Natural killer cell (primary cell): Measurements from ENCODE around the gene ZNF595. TPM values are rescaled to one million over a fixed set of nuclear protein-coding genes. Genes with fewer than 3 reads are reported as not detected.
A peak's percentile ranks its signal among the peaks of the same experiment; 100 is the strongest.

Experiments
- ATAC-seq, 3 donors: fragments of 150-1000 bp in 2 of 3; fragments of 200-7000 bp in 1 of 3; cut with Tn5 transposase; 1 replicate in 1 of 3; 2 replicates in 2 of 3; pipeline ENCODE4 v1.10.0; 2021; ENCODE audit warnings: mild to moderate bottlenecking in 2 of 3, moderate library complexity in 2 of 3
- DNase-seq, 2 donors: peaks; one replicate each; pipeline versions ENCODE4 v3.0.0 to v3.0.0-alpha.2; 2013 to 2021; ENCODE audit warnings: mixed read lengths in 1 of 2
- H3K27ac ChIP-seq: one replicate; pipeline ENCODE4 v1.5.1; 2013; ENCODE audit warnings: mild to moderate bottlenecking, low read length
- H3K27me3 ChIP-seq: one replicate; pipeline ENCODE4 v1.6.1; 2013; ENCODE audit warnings: low read length; ENCODE audit not compliant: control insufficient read depth, insufficient read depth
- H3K36me3 ChIP-seq: one replicate; pipeline ENCODE4 v1.6.1; 2013; ENCODE audit warnings: low read length; ENCODE audit not compliant: control insufficient read depth, insufficient read depth
- H3K4me1 ChIP-seq: one replicate; pipeline ENCODE4 v1.6.1; 2013; ENCODE audit warnings: low read length; ENCODE audit not compliant: control insufficient read depth, insufficient read depth
- H3K4me3 ChIP-seq: one replicate; pipeline ENCODE4 v1.5.1; 2013; ENCODE audit warnings: low read length
- H3K9me3 ChIP-seq: one replicate; pipeline ENCODE4 v1.6.1; 2013; ENCODE audit warnings: low read length; ENCODE audit not compliant: control insufficient read depth, insufficient read depth
- H3K27ac Mint-ChIP-seq, 2 donors: one replicate each; pipeline ENCODE4 v1.8.0; 2022; ENCODE audit warnings: mild to moderate bottlenecking in 2 of 2, mixed read lengths in 2 of 2, moderate library complexity in 1 of 2
- H3K27me3 Mint-ChIP-seq, 2 donors: one replicate each; pipeline ENCODE4 v1.8.0; 2022; ENCODE audit warnings: low read depth in 2 of 2, mixed read lengths in 2 of 2
- H3K36me3 Mint-ChIP-seq: one replicate; pipeline ENCODE4 v1.8.0; 2022; ENCODE audit warnings: mixed read lengths
- H3K4me1 Mint-ChIP-seq, 2 donors: one replicate each; pipeline ENCODE4 v1.8.0; 2022; ENCODE audit warnings: mixed read lengths in 2 of 2
- H3K4me3 Mint-ChIP-seq: one replicate; pipeline ENCODE4 v1.8.0; 2022; ENCODE audit warnings: mild to moderate bottlenecking, moderate library complexity, mixed read lengths
- H3K9me3 Mint-ChIP-seq, 2 donors: one replicate each; pipeline ENCODE4 v1.8.0; 2022; ENCODE audit warnings: mixed read lengths in 2 of 2
- WGBS: methylation state at CpG from one replicate; pipeline ENCODE4 v1.1.7; 2013; ENCODE audit warnings: missing lambda C conversion rate; ENCODE audit not compliant: insufficient coverage; 5-methylcytosine and 5-hydroxymethylcytosine counted together
- intact Hi-C: fragments of 100-400 bp; cut with micrococcal nuclease; formaldehyde crosslinking; loops from one replicate; pipeline ENCODE4 v1.14.2; 2022
- total RNA-seq, 4 donors: library from RNA; stranded (reverse); fragments of 120-200 nt in 1 of 4; gene quantifications; one replicate each; pipeline versions ENCODE4 v1.2.3 to v1.2.4, GENCODE V29; 2013 to 2022
- TF ChIP-seq, protein P1 (sequence below): fragments of 200-600 bp; IDR thresholded peaks from one replicate; pipeline ENCODE4 v1.8.0; 2022; ENCODE audit warnings: antibody characterized with exemption

ZNF595 gene
- total RNA-seq, 3 donors from 2014 or later (not counting 1 experiment from before 2014, with no cell fraction given), result 23.0 to 91.2 (median 38.0) TPM

DNA sequence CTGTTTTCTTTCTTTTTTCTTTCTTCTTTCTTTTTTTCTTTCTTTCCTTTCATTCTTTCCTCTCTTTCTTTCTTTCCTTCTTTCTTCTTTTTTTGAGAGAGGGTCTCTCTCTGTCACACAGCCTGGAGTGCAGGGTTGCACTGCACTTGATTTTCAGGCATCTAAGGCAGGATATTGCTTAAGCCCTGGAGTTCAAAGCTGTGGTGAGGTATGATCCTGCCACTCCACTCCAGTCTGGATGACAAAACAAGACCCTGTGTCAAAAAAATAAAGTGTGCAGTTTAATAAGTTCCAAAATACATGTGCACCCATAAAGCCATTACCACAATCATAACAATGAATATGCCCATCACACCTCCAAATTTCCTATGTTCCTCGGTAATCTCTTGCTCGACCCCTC, 60.6 kb downstream of the ZNF595 start:
- H3K27me3 Mint-ChIP-seq, result peaks cover 10 to 16% of the 10 kb centered on the region in 2 donors
- no peak for DNase-seq
- no peak overlapping the region for H3K4me3 Mint-ChIP-seq
- no peaks in the 10 kb centered on the region for H3K36me3 Mint-ChIP-seq
- peaks cover 0 to 4% of the 10 kb centered on the region in 2 donors for H3K9me3 Mint-ChIP-seq
- intact Hi-C loops, result no loop called here
- H3K27ac Mint-ChIP-seq, result no peak overlapping the region
- H3K27ac ChIP-seq, result no peak overlapping the region
- TF ChIP-seq, protein P1, sequence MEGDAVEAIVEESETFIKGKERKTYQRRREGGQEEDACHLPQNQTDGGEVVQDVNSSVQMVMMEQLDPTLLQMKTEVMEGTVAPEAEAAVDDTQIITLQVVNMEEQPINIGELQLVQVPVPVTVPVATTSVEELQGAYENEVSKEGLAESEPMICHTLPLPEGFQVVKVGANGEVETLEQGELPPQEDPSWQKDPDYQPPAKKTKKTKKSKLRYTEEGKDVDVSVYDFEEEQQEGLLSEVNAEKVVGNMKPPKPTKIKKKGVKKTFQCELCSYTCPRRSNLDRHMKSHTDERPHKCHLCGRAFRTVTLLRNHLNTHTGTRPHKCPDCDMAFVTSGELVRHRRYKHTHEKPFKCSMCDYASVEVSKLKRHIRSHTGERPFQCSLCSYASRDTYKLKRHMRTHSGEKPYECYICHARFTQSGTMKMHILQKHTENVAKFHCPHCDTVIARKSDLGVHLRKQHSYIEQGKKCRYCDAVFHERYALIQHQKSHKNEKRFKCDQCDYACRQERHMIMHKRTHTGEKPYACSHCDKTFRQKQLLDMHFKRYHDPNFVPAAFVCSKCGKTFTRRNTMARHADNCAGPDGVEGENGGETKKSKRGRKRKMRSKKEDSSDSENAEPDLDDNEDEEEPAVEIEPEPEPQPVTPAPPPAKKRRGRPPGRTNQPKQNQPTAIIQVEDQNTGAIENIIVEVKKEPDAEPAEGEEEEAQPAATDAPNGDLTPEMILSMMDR, result no peak
- ATAC-seq, result no peak
- H3K4me1 ChIP-seq, result no peaks in the 10 kb centered on the region
- peaks cover 33 to 38% of the 10 kb centered on the region in 2 donors for H3K4me1 Mint-ChIP-seq
- H3K9me3 ChIP-seq, result no peaks in the 10 kb centered on the region
- 92% methylated on average over 2 of the region's 2 CpGs for WGBS
- no peak overlapping the region for H3K4me3 ChIP-seq
- no peaks in the 10 kb centered on the region for H3K36me3 ChIP-seq
- H3K27me3 ChIP-seq, result no peaks in the 10 kb centered on the region

GRCh38 chr4:114149-114548, 61.0 kb downstream of the ZNF595 start:
- H3K4me3 Mint-ChIP-seq, result no peak overlapping the region
- peaks cover 29 to 34% of the 10 kb centered on the region in 2 donors for H3K4me1 Mint-ChIP-seq
- DNase-seq, result no peak
- intact Hi-C loops, result no loop called here
- Histone ChIP-seq H3K27me3 (no peaks in the 10 kb centered on the region), H3K4me3 (no peak overlapping the region), H3K9me3 (no peaks in the 10 kb centered on the region), H3K27ac (no peak overlapping the region), H3K36me3 (no peaks in the 10 kb centered on the region), H3K4me1 (no peaks in the 10 kb centered on the region)
- TF ChIP-seq, protein P1, result no peak
- no peak overlapping the region for H3K27ac Mint-ChIP-seq
- H3K9me3 Mint-ChIP-seq, result peaks cover 0 to 4% of the 10 kb centered on the region in 2 donors
- H3K27me3 Mint-ChIP-seq, result peaks cover 6 to 12% of the 10 kb centered on the region in 2 donors
- no peak for ATAC-seq
- H3K36me3 Mint-ChIP-seq, result no peaks in the 10 kb centered on the region

DNA sequence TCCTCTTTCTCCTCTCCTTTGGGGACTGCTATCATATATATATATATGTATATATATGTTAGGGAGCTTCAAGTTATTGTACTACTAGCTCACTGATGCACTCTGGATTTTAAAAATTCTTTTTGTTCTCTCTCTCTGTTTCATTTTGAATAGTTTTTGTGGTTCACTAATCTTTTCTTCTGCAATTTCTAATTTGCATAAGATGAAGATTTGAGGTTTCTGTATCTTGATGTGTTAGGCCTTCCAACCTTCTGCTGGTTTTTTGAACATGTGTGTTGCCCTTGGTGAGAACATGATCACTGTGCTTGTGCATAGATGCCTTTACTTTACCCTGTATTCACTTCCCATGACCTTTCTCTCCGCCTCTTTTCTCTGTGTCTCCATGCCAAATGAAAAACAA, 63.4 kb downstream of the ZNF595 start:
- ATAC-seq (no peak), DNase-seq (no peak)
- no peaks in the 10 kb centered on the region for H3K27me3 ChIP-seq
- Mint-ChIP-seq H3K4me3 (no peak overlapping the region), H3K9me3 (peaks cover 0 to 4% of the 10 kb centered on the region in 2 donors), H3K27ac (peak overlapping the region in 1 of 2 donors; percentile 58), H3K36me3 (no peaks in the 10 kb centered on the region), H3K4me1 (peaks cover 42 to 47% of the 10 kb centered on the region in 2 donors), H3K27me3 (no peaks in the 10 kb centered on the region)
- TF ChIP-seq, protein P1, result no peak
- peaks cover 11% of the 10 kb centered on the region for H3K9me3 ChIP-seq
- no peak overlapping the region for H3K4me3 ChIP-seq
- H3K27ac ChIP-seq, result no peak overlapping the region
- peaks cover 19% of the 10 kb centered on the region for H3K4me1 ChIP-seq
- 80% methylated on average over 1 of the region's 1 CpG for WGBS
- intact Hi-C loops, result no loop called here
- no peaks in the 10 kb centered on the region for H3K36me3 ChIP-seq

- TF ChIP-seq, protein P1, result no peak
- Mint-ChIP-seq H3K27me3 (no peaks in the 10 kb centered on the region), H3K36me3 (no peaks in the 10 kb centered on the region), H3K4me3 (peak overlapping the region; percentile 97), H3K4me1 (peaks cover 55% of the 10 kb centered on the region in 2 donors), H3K27ac (peak overlapping the region; percentile 99), H3K9me3 (peaks cover 2 to 4% of the 10 kb centered on the region in 2 donors)
- Histone ChIP-seq H3K27ac (peak overlapping the region; percentile 78), H3K27me3 (no peaks in the 10 kb centered on the region), H3K4me1 (peaks cover 53% of the 10 kb centered on the region), H3K9me3 (peaks cover 19% of the 10 kb centered on the region), H3K4me3 (no peak overlapping the region), H3K36me3 (no peaks in the 10 kb centered on the region)
- DNase-seq (no peak), ATAC-seq (no peak)
- intact Hi-C loops, result loop anchor here (1.0 to 5.0 kb wide), 2 partner anchors 111 to 217 kb away; partner anchors contain the start of gene ZNF141
- WGBS, result 26% methylated on average over 5 of the region's 5 CpGs
These were observed 67.5 kb downstream of the ZNF595 start for GRCh38 chr4:120616-121015.
